Gastroesophageal sphincter (tissue), 3 donors: ENCODE measurements around the gene MAML3.

Source experiments
- EP300 ChIP-seq: sonication (generic); formaldehyde crosslinking; IDR thresholded peaks from one replicate; pipeline ENCODE4 v1.6.1; 2017; ENCODE audit warnings: antibody characterized with exemption, mild to moderate bottlenecking
- POLR2A ChIP-seq, 2 donors: fragments of 450-650 bp; IDR thresholded peaks; one replicate each; pipeline ENCODE4 v1.6.1; 2017; ENCODE audit warnings: antibody characterized with exemption in 2 of 2, mild to moderate bottlenecking in 2 of 2, moderate library complexity in 1 of 2
- POLR2AphosphoS5 ChIP-seq: sonication (generic); formaldehyde crosslinking; IDR thresholded peaks from one replicate; pipeline ENCODE4 v1.6.1; 2017; ENCODE audit warnings: antibody characterized with exemption
- TF ChIP-seq, protein P1 (sequence below), 4 experiments: fragments of 200-600 bp in 2 of 4; fragments of 450-650 bp in 2 of 4; sonication (generic) in 1 of 4; IDR thresholded peaks; one replicate each; pipeline ENCODE4 v1.5.1; 2017 to 2019; ENCODE audit warnings: antibody characterized with exemption in 4 of 4, mild to moderate bottlenecking in 2 of 4, moderate library complexity in 2 of 4

- TF ChIP-seq EP300 = no peak
- TF ChIP-seq, protein P1, sequence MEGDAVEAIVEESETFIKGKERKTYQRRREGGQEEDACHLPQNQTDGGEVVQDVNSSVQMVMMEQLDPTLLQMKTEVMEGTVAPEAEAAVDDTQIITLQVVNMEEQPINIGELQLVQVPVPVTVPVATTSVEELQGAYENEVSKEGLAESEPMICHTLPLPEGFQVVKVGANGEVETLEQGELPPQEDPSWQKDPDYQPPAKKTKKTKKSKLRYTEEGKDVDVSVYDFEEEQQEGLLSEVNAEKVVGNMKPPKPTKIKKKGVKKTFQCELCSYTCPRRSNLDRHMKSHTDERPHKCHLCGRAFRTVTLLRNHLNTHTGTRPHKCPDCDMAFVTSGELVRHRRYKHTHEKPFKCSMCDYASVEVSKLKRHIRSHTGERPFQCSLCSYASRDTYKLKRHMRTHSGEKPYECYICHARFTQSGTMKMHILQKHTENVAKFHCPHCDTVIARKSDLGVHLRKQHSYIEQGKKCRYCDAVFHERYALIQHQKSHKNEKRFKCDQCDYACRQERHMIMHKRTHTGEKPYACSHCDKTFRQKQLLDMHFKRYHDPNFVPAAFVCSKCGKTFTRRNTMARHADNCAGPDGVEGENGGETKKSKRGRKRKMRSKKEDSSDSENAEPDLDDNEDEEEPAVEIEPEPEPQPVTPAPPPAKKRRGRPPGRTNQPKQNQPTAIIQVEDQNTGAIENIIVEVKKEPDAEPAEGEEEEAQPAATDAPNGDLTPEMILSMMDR (IDR thresholded peaks at IDR 0.05) = no peak
- no peak for TF ChIP-seq POLR2AphosphoS5
- TF ChIP-seq POLR2A (IDR thresholded peaks at IDR 0.05) = no peak
These were observed 399.0 kb downstream of the MAML3 start for GRCh38 chr4:139754938-139755337.
